ENCODE data around the gene PDPR. TPM values are rescaled to one million over a fixed set of nuclear protein-coding genes. Genes with fewer than 3 reads are reported as not detected.
"Not testable (repeated sequence)": the region's sequence is repeated elsewhere in the genome, so short reads cannot be mapped to it uniquely, and the experiment has no call there.

PDPR gene
- total and polyA plus RNA-seq, 9 donors, result 14.1 to 29.7 (median 16.6) TPM

GRCh38 chr16:70126226-70126625 lies 12.1 kb downstream of the PDPR start:
- WGBS (ENCODE audit: insufficient coverage), result 94% methylated on average over 9 of the region's 11 CpGs
- DNase-seq; H3K27me3 ChIP-seq (ENCODE audit: control insufficient read depth, insufficient read depth, low read length); H3K4me1 ChIP-seq (ENCODE audit: control insufficient read depth, insufficient read depth, low read length); H3K4me3 ChIP-seq (ENCODE audit: low read length); H3K27ac ChIP-seq (ENCODE audit: low read length); H3K9me3 ChIP-seq (replicated peaks; ENCODE audit: control insufficient read depth, low read depth, low read length): not testable (repeated sequence)
- peaks cover 60% of the 10 kb centered on the region for H3K36me3 ChIP-seq (ENCODE audit: control insufficient read depth, insufficient read depth, low read length)

GRCh38 chr16:70127706-70128105 lies 13.6 kb downstream of the PDPR start:
- WGBS (ENCODE audit: insufficient coverage), result 75% methylated on average over 3 of the region's 5 CpGs
- not testable (repeated sequence) for H3K27me3 ChIP-seq (ENCODE audit: control insufficient read depth, insufficient read depth, low read length); H3K4me1 ChIP-seq (ENCODE audit: control insufficient read depth, insufficient read depth, low read length); DNase-seq; H3K9me3 ChIP-seq (replicated peaks; ENCODE audit: control insufficient read depth, low read depth, low read length); H3K27ac ChIP-seq (ENCODE audit: low read length); H3K4me3 ChIP-seq (ENCODE audit: low read length)
- peaks cover 58% of the 10 kb centered on the region for H3K36me3 ChIP-seq (ENCODE audit: control insufficient read depth, insufficient read depth, low read length)

GRCh38 chr16:70128844-70129243 lies 14.7 kb downstream of the PDPR start:
- H3K27ac ChIP-seq (ENCODE audit: low read length); DNase-seq; H3K9me3 ChIP-seq (replicated peaks; ENCODE audit: control insufficient read depth, low read depth, low read length); H3K27me3 ChIP-seq (ENCODE audit: control insufficient read depth, insufficient read depth, low read length); H3K4me1 ChIP-seq (ENCODE audit: control insufficient read depth, insufficient read depth, low read length); H3K4me3 ChIP-seq (ENCODE audit: low read length): not testable (repeated sequence)
- WGBS (ENCODE audit: insufficient coverage), result no CpG with 5 or more reads among the region's 10 CpGs
- H3K36me3 ChIP-seq (ENCODE audit: control insufficient read depth, insufficient read depth, low read length), result peaks cover 61% of the 10 kb centered on the region

GRCh38 chr16:70135796-70136195 lies 21.7 kb downstream of the PDPR start:
- WGBS (ENCODE audit: insufficient coverage), result 96% methylated on average over 4 of the region's 8 CpGs
- not testable (repeated sequence) for H3K27me3 ChIP-seq (ENCODE audit: control insufficient read depth, insufficient read depth, low read length); DNase-seq; H3K27ac ChIP-seq (ENCODE audit: low read length); H3K4me1 ChIP-seq (ENCODE audit: control insufficient read depth, insufficient read depth, low read length); H3K4me3 ChIP-seq (ENCODE audit: low read length); H3K9me3 ChIP-seq (replicated peaks; ENCODE audit: control insufficient read depth, low read depth, low read length)
- peaks cover 58% of the 10 kb centered on the region for H3K36me3 ChIP-seq (ENCODE audit: control insufficient read depth, insufficient read depth, low read length)

- H3K27me3 ChIP-seq (ENCODE audit: control insufficient read depth, insufficient read depth, low read length), result not testable (repeated sequence)
- H3K36me3 ChIP-seq (ENCODE audit: control insufficient read depth, insufficient read depth, low read length), result peaks cover 64% of the 10 kb centered on the region
- 100% methylated on average over 1 of the region's 2 CpGs for WGBS (ENCODE audit: insufficient coverage)
Measured at GRCh38 chr16:70136595-70136994, 22.5 kb downstream of the PDPR start.

GRCh38 chr16:70142739-70143138 lies 28.6 kb downstream of the PDPR start:
- peaks cover 45% of the 10 kb centered on the region for H3K36me3 ChIP-seq (ENCODE audit: control insufficient read depth, insufficient read depth, low read length)
- H3K4me3 ChIP-seq (ENCODE audit: low read length); H3K4me1 ChIP-seq (ENCODE audit: control insufficient read depth, insufficient read depth, low read length); H3K27me3 ChIP-seq (ENCODE audit: control insufficient read depth, insufficient read depth, low read length); H3K27ac ChIP-seq (ENCODE audit: low read length); DNase-seq; H3K9me3 ChIP-seq (replicated peaks; ENCODE audit: control insufficient read depth, low read depth, low read length): not testable (repeated sequence)
- 93% methylated on average over 3 of the region's 10 CpGs for WGBS (ENCODE audit: insufficient coverage)

More at GRCh38 chr16:70136595-70136994, 22.5 kb downstream of the PDPR start:
- not testable (repeated sequence) for H3K4me3 ChIP-seq (ENCODE audit: low read length); DNase-seq; H3K9me3 ChIP-seq (replicated peaks; ENCODE audit: control insufficient read depth, low read depth, low read length); H3K27ac ChIP-seq (ENCODE audit: low read length); H3K4me1 ChIP-seq (ENCODE audit: control insufficient read depth, insufficient read depth, low read length)

GRCh38 chr16:70143231-70143895 lies 29.2 kb downstream of the PDPR start:
- H3K4me1 ChIP-seq (ENCODE audit: control insufficient read depth, insufficient read depth, low read length); H3K9me3 ChIP-seq (replicated peaks; ENCODE audit: control insufficient read depth, low read depth, low read length); H3K27ac ChIP-seq (ENCODE audit: low read length); H3K4me3 ChIP-seq (ENCODE audit: low read length); H3K27me3 ChIP-seq (ENCODE audit: control insufficient read depth, insufficient read depth, low read length); DNase-seq: not testable (repeated sequence)
- 83% methylated on average over 5 of the region's 9 CpGs for WGBS (ENCODE audit: insufficient coverage)
- peaks cover 48% of the 10 kb centered on the region for H3K36me3 ChIP-seq (ENCODE audit: control insufficient read depth, insufficient read depth, low read length)

- DNase-seq; H3K4me3 ChIP-seq (ENCODE audit: low read length); H3K27me3 ChIP-seq (ENCODE audit: control insufficient read depth, insufficient read depth, low read length); H3K9me3 ChIP-seq (replicated peaks; ENCODE audit: control insufficient read depth, low read depth, low read length); H3K27ac ChIP-seq (ENCODE audit: low read length); H3K4me1 ChIP-seq (ENCODE audit: control insufficient read depth, insufficient read depth, low read length): not testable (repeated sequence)
- H3K36me3 ChIP-seq (ENCODE audit: control insufficient read depth, insufficient read depth, low read length), result peaks cover 56% of the 10 kb centered on the region
- WGBS (ENCODE audit: insufficient coverage), result 76% methylated on average over 5 of the region's 11 CpGs
Measured at GRCh38 chr16:70147853-70148252, 33.7 kb downstream of the PDPR start.

GRCh38 chr16:70148453-70148852 lies 34.3 kb downstream of the PDPR start:
- H3K27ac ChIP-seq (ENCODE audit: low read length); H3K4me3 ChIP-seq (ENCODE audit: low read length); DNase-seq; H3K27me3 ChIP-seq (ENCODE audit: control insufficient read depth, insufficient read depth, low read length); H3K4me1 ChIP-seq (ENCODE audit: control insufficient read depth, insufficient read depth, low read length); H3K9me3 ChIP-seq (replicated peaks; ENCODE audit: control insufficient read depth, low read depth, low read length): not testable (repeated sequence)
- H3K36me3 ChIP-seq (ENCODE audit: control insufficient read depth, insufficient read depth, low read length), result peaks cover 56% of the 10 kb centered on the region
- WGBS (ENCODE audit: insufficient coverage), result 94% methylated on average over 2 of the region's 6 CpGs

GRCh38 chr16:70149296-70149695 lies 35.2 kb downstream of the PDPR start:
- not testable (repeated sequence) for DNase-seq; H3K9me3 ChIP-seq (replicated peaks; ENCODE audit: control insufficient read depth, low read depth, low read length); H3K4me1 ChIP-seq (ENCODE audit: control insufficient read depth, insufficient read depth, low read length); H3K4me3 ChIP-seq (ENCODE audit: low read length); H3K27me3 ChIP-seq (ENCODE audit: control insufficient read depth, insufficient read depth, low read length); H3K27ac ChIP-seq (ENCODE audit: low read length)
- H3K36me3 ChIP-seq (ENCODE audit: control insufficient read depth, insufficient read depth, low read length), result peaks cover 61% of the 10 kb centered on the region
- 91% methylated on average over 4 of the region's 8 CpGs for WGBS (ENCODE audit: insufficient coverage)

- Histone ChIP-seq H3K4me1 (ENCODE audit: control insufficient read depth, insufficient read depth, low read length) (peaks cover 2% of the 10 kb centered on the region), H3K27me3 (ENCODE audit: control insufficient read depth, insufficient read depth, low read length) (no peaks in the 10 kb centered on the region), H3K36me3 (ENCODE audit: control insufficient read depth, insufficient read depth, low read length) (peaks cover 78% of the 10 kb centered on the region), H3K27ac (ENCODE audit: low read length) (no peak overlapping the region), H3K9me3 (replicated peaks; ENCODE audit: control insufficient read depth, low read depth, low read length) (no peaks in the 10 kb centered on the region), H3K4me3 (ENCODE audit: low read length) (no peak overlapping the region)
- WGBS (ENCODE audit: insufficient coverage), result 78% methylated on average over 1 of the region's 2 CpGs
- no peak for DNase-seq
Measured at GRCh38 chr16:70151391-70151790, 37.3 kb downstream of the PDPR start.
